Tibial nerve (tissue), 4 donors: Measurements from ENCODE around the gene ZBTB20.

Experiments
- EP300 ChIP-seq, 2 donors: sonication (generic); formaldehyde crosslinking; IDR thresholded peaks; one replicate each; pipeline ENCODE4 v1.6.1; 2017; ENCODE audit warnings: antibody characterized with exemption in 2 of 2, mild to moderate bottlenecking in 1 of 2
- POLR2A ChIP-seq, 2 donors: fragments of 450-650 bp; IDR thresholded peaks; one replicate each; pipeline ENCODE4 v1.6.1; 2017; ENCODE audit warnings: antibody characterized with exemption in 2 of 2, mild to moderate bottlenecking in 2 of 2, moderate library complexity in 2 of 2
- TF ChIP-seq, protein P1 (sequence below), 5 experiments: fragments of 200-600 bp in 3 of 5; fragments of 450-650 bp in 2 of 5; sonication (generic) in 3 of 5; IDR thresholded peaks; one replicate each; pipeline ENCODE4 v1.5.1; 2016 to 2019; ENCODE audit warnings: antibody characterized with exemption in 5 of 5, mild to moderate bottlenecking in 3 of 5, moderate library complexity in 2 of 5

DNA sequence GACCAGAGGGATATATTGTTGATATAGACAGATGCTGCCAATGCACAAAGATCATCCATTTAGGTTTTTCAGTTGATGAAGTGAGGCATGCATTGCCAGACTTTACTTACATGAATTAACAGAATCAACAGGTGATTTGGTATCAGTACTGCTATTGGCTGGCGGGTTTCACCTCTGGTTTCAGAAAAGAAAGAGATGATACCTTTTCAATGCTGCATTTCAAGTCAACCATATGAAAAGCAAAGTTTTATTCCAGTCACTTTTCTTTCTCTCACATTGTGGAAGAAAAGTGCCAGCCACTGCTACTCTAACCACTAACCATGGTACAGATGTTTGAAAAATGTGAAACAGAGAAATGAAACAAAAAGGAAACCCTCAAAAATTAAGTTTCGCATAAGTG, 564.2 kb downstream of the ZBTB20 start:
- TF ChIP-seq EP300 (IDR thresholded peaks at IDR 0.05) (no peak), POLR2A (IDR thresholded peaks at IDR 0.05) (no peak)
- TF ChIP-seq, protein P1, sequence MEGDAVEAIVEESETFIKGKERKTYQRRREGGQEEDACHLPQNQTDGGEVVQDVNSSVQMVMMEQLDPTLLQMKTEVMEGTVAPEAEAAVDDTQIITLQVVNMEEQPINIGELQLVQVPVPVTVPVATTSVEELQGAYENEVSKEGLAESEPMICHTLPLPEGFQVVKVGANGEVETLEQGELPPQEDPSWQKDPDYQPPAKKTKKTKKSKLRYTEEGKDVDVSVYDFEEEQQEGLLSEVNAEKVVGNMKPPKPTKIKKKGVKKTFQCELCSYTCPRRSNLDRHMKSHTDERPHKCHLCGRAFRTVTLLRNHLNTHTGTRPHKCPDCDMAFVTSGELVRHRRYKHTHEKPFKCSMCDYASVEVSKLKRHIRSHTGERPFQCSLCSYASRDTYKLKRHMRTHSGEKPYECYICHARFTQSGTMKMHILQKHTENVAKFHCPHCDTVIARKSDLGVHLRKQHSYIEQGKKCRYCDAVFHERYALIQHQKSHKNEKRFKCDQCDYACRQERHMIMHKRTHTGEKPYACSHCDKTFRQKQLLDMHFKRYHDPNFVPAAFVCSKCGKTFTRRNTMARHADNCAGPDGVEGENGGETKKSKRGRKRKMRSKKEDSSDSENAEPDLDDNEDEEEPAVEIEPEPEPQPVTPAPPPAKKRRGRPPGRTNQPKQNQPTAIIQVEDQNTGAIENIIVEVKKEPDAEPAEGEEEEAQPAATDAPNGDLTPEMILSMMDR (IDR thresholded peaks at IDR 0.05) = no peak
